Mesenteric fat pad (tissue), 1 donor: ENCODE results near the gene VPS26A. TPM values are rescaled to one million over a fixed set of nuclear protein-coding genes. Genes with fewer than 3 reads are reported as not detected.

ENCODE experiments used
- DNase-seq: peaks from one replicate; pipeline ENCODE4 v3.0.0-alpha.2; 2020; ENCODE audit warnings: low spot score
- total RNA-seq: library from RNA; stranded (reverse); fragmentation: NEBNext Ultra II Directional; extraction: Animal tissue kit (Norgen Biotek cat#: 25700); gene quantifications from one replicate; pipeline ENCODE4 v1.2.1, GENCODE V29; 2021
- donor health status: DM: yes; HTN: yes; CAD: no.

VPS26A gene
- total RNA-seq, 1 donor from 2014 or later: 63.0 TPM

GRCh38 chr10:69217119-69217754 lies 93.3 kb downstream of the VPS26A start:
- DNase-seq: no peak

GRCh38 chr10:69218831-69219230 lies 94.9 kb downstream of the VPS26A start:
- no peak for DNase-seq

- no peak for DNase-seq
Measured at GRCh38 chr10:69220041-69220451, 96.1 kb downstream of the VPS26A start, which contains the start of gene HKDC1. TSS of gene HKDC1 (plus strand) at chr10:69220332. CDS start at chr10:69220436, 104 bp downstream.

GRCh38 chr10:69220507-69220906 lies 96.5 kb downstream of the VPS26A start:
- DNase-seq: no peak

Other genes starting within 250 kb of the VPS26A start
- 33.3 TPM for gene DDX50, start 222.9 kb upstream of the VPS26A start, total RNA-seq
- 110 TPM for gene DDX21, start 168.0 kb upstream of the VPS26A start, total RNA-seq
- gene KIFBP, start 135.4 kb upstream of the VPS26A start, total RNA-seq: 34.7 TPM
- 404 TPM for gene SRGN, start 36.1 kb upstream of the VPS26A start, total RNA-seq
- gene SUPV3L1, start 56.1 kb downstream of the VPS26A start, total RNA-seq: 27.0 TPM
- 0.10 TPM for gene HKDC1, start 96.2 kb downstream of the VPS26A start, total RNA-seq
- 109 TPM for gene HK1, start 154.3 kb downstream of the VPS26A start, total RNA-seq